KMS-11 (cell line): ENCODE measurements around the gene JAML.

Experiments
- H2AFZ ChIP-seq: fragments of 200-600 bp; sonication (generic); 2 replicates; pipeline ENCODE4 v1.6.1; 2016; ENCODE audit warnings: antibody characterized with exemption, mixed run types, low read depth
- H3K27ac ChIP-seq: fragments of 200-600 bp; sonication (generic); 2 replicates; pipeline ENCODE4 v1.6.1; 2016; ENCODE audit warnings: mild to moderate bottlenecking, mixed run types
- H3K27me3 ChIP-seq: fragments of 200-600 bp; sonication (generic); 2 replicates; pipeline ENCODE4 v1.6.1; 2017; ENCODE audit warnings: mild to moderate bottlenecking, low read depth, mixed run types, moderate library complexity; ENCODE audit not compliant: insufficient read depth
- H3K36me3 ChIP-seq: fragments of 200-600 bp; sonication (generic); 2 replicates; pipeline ENCODE4 v1.6.1; 2017; ENCODE audit warnings: mild to moderate bottlenecking, mixed run types; ENCODE audit not compliant: insufficient read depth
- H3K4me1 ChIP-seq: fragments of 200-600 bp; sonication (generic); 2 replicates; pipeline ENCODE4 v1.6.1; 2016; ENCODE audit warnings: mild to moderate bottlenecking, low read depth, mixed run types; ENCODE audit not compliant: poor library complexity, severe bottlenecking
- H3K4me2 ChIP-seq: fragments of 200-600 bp; sonication (generic); 2 replicates; pipeline ENCODE4 v1.7.0; 2016; ENCODE audit warnings: mild to moderate bottlenecking, mixed run types
- H3K4me3 ChIP-seq: fragments of 200-600 bp; sonication (generic); IDR thresholded peaks from 2 replicates; pipeline ENCODE4 v1.6.1; 2017; ENCODE audit warnings: low read depth, low read length, mixed read lengths; ENCODE audit not compliant: insufficient read depth
- H3K79me2 ChIP-seq: fragments of 200-600 bp; sonication (generic); 2 replicates; pipeline ENCODE4 v1.6.1; 2016; ENCODE audit warnings: low read depth, mixed run types; ENCODE audit not compliant: insufficient read depth
- H3K9ac ChIP-seq: fragments of 200-600 bp; sonication (generic); 2 replicates; pipeline ENCODE4 v1.6.1; 2016; ENCODE audit warnings: mild to moderate bottlenecking, mixed run types
- H4K20me1 ChIP-seq: fragments of 200-600 bp; sonication (generic); 2 replicates; pipeline ENCODE4 v1.6.1; 2016; ENCODE audit warnings: mild to moderate bottlenecking, mixed run types; ENCODE audit not compliant: insufficient read depth
- TF ChIP-seq, protein P1 (sequence below): fragments of 200-600 bp; sonication (generic); conservative IDR thresholded peaks from 2 replicates; pipeline ENCODE4 v1.6.1; 2017; ENCODE audit warnings: low read depth, mild to moderate bottlenecking, antibody characterized with exemption, low read length, moderate library complexity, mixed read lengths

The JAML gene

DNA sequence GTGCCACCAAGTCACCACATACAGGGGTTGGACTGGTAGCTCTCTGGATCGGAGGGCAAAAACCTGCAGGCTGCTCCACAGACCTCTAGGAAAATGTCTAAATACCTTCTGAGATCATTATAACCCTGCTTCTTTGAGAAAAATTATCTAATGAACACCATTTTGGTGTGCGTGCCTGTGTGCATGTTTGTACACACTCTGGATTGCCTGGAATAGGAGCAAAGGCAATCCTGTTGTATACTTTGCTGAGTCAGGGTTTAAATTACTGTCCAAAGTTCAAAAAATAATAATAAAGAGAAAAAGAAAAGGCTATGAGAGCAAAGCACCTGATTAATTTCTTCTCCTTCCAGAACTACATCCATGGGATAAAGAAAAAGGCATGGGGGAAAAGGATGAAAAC is 11.0 kb downstream of the JAML start:
- Histone ChIP-seq H3K36me3 (no peaks in the 10 kb centered on the region), H3K27ac (no peak overlapping the region), H3K9ac (no peak overlapping the region), H3K4me3 (no peak overlapping the region), H3K4me1 (peaks cover 12% of the 10 kb centered on the region), H3K27me3 (no peaks in the 10 kb centered on the region; the same call in 1 of the 2 replicates), H3K4me2 (no peak overlapping the region), H4K20me1 (no peaks in the 10 kb centered on the region), H2AFZ (no peak overlapping the region), H3K79me2 (no peaks in the 10 kb centered on the region)
- TF ChIP-seq, protein P1, sequence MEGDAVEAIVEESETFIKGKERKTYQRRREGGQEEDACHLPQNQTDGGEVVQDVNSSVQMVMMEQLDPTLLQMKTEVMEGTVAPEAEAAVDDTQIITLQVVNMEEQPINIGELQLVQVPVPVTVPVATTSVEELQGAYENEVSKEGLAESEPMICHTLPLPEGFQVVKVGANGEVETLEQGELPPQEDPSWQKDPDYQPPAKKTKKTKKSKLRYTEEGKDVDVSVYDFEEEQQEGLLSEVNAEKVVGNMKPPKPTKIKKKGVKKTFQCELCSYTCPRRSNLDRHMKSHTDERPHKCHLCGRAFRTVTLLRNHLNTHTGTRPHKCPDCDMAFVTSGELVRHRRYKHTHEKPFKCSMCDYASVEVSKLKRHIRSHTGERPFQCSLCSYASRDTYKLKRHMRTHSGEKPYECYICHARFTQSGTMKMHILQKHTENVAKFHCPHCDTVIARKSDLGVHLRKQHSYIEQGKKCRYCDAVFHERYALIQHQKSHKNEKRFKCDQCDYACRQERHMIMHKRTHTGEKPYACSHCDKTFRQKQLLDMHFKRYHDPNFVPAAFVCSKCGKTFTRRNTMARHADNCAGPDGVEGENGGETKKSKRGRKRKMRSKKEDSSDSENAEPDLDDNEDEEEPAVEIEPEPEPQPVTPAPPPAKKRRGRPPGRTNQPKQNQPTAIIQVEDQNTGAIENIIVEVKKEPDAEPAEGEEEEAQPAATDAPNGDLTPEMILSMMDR: no peak

GRCh38 chr11:118213201-118213600 is 11.6 kb downstream of the JAML start:
- no peak overlapping the region for H3K4me3 ChIP-seq
- no peak overlapping the region for H3K9ac ChIP-seq
- no peaks in the 10 kb centered on the region for H3K36me3 ChIP-seq
- H3K4me2 ChIP-seq: no peak overlapping the region
- H3K4me1 ChIP-seq: peaks cover 12% of the 10 kb centered on the region
- TF ChIP-seq, protein P1: no peak
- H3K79me2 ChIP-seq: no peaks in the 10 kb centered on the region
- H3K27ac ChIP-seq: no peak overlapping the region
- no peak overlapping the region for H2AFZ ChIP-seq
- no peaks in the 10 kb centered on the region for H4K20me1 ChIP-seq
- H3K27me3 ChIP-seq: no peaks in the 10 kb centered on the region; the same call in 1 of the 2 replicates

GRCh38 chr11:118212781-118213191 is 12.0 kb downstream of the JAML start:
- no peaks in the 10 kb centered on the region for H3K36me3 ChIP-seq
- TF ChIP-seq, protein P1: no peak
- no peaks in the 10 kb centered on the region for H3K79me2 ChIP-seq
- peaks cover 12% of the 10 kb centered on the region for H3K4me1 ChIP-seq
- no peak overlapping the region for H3K4me3 ChIP-seq
- H3K4me2 ChIP-seq: no peak overlapping the region
- no peaks in the 10 kb centered on the region for H4K20me1 ChIP-seq
- H2AFZ ChIP-seq: no peak overlapping the region
- no peak overlapping the region for H3K9ac ChIP-seq
- H3K27ac ChIP-seq: no peak overlapping the region
- no peaks in the 10 kb centered on the region; the same call in 1 of the 2 replicates for H3K27me3 ChIP-seq

DNA sequence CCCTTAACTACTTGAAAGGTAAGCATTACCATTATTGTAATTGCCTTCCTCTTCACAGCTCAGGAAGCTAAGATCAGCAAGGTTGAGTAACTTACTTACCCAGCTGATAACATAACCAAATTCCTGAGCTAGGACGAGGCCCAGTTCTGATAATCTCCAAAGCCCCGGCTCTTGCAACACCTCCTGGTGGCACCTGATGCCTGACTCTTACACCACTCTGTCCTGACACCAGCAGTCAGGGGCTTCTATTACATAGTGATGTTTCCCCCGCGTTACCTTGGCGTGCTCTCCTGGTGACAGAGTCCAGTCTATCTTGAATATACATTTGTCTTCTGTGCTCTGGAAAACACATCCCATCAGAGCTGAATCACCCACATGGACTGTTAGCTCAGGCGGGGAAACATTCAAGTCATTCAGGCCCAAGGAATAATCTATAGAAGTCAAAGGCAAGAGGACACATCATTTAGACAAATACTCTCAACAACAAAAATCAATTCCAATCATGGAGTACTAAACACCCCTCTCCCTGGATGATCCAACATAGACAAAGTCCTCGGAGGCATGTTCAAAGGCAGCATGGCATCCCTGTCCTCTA is 12.6 kb downstream of the JAML start:
- Histone ChIP-seq H3K4me3 (no peak overlapping the region), H3K4me2 (no peak overlapping the region), H3K4me1 (peaks cover 12% of the 10 kb centered on the region), H2AFZ (no peak overlapping the region), H4K20me1 (no peaks in the 10 kb centered on the region), H3K27me3 (no peaks in the 10 kb centered on the region), H3K27ac (no peak overlapping the region), H3K36me3 (no peaks in the 10 kb centered on the region), H3K79me2 (no peaks in the 10 kb centered on the region), H3K9ac (no peak overlapping the region)
- TF ChIP-seq, protein P1: no peak
